ENCODE results near the gene CTNND1. TPM values are rescaled to one million over a fixed set of nuclear protein-coding genes. Genes with fewer than 3 reads are reported as not detected.
A peak's percentile ranks its signal among the peaks of the same experiment; 100 is the strongest.

CTNND1 gene
- total and polyA plus RNA-seq, 2 experiments from 2014 or later: 65.0 to 130 TPM

DNA sequence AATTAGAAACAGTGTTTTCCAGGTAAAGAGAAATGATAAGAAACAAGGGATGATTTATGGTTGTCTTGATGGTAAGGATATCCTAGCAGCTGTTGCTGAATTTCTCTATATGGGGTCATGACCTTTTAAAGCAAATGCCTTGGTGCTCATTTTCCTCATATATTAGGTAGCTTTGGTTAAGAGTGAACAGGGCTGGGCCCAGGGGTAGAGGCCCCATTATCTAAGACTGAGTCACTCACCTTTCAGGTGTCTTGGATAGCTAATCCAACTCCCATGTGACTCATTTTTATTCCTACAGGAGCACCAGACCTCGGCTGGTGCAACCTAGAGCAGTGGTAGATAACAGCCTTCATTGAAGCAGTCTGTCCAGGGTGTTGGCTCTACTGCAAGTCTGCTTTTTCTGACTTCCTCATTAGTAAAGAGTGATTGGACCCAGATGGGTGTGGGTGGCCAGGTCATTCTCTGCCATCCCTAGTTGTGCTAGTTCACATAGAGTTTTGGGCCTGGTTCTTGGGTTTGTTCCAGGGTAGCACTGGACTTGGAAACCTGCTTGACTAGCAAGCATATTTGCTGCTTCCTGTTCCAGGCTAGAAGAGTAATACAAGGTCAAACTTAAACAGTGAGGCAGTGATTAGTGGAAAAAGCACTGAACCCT, 37.4 kb downstream of the CTNND1 start:
- H3K4me1 ChIP-seq (ENCODE audit: insufficient read depth): peaks cover 21% of the 10 kb centered on the region
- WGBS (ENCODE audit: low lambda C conversion rate, missing lambda C conversion rate): 33% methylated on average over 1 of the region's 1 CpG
- H3K79me2 ChIP-seq: peaks cover 81% of the 10 kb centered on the region
- H3K27ac ChIP-seq: peak overlapping the region; percentile 90
- TF ChIP-seq, protein P1, sequence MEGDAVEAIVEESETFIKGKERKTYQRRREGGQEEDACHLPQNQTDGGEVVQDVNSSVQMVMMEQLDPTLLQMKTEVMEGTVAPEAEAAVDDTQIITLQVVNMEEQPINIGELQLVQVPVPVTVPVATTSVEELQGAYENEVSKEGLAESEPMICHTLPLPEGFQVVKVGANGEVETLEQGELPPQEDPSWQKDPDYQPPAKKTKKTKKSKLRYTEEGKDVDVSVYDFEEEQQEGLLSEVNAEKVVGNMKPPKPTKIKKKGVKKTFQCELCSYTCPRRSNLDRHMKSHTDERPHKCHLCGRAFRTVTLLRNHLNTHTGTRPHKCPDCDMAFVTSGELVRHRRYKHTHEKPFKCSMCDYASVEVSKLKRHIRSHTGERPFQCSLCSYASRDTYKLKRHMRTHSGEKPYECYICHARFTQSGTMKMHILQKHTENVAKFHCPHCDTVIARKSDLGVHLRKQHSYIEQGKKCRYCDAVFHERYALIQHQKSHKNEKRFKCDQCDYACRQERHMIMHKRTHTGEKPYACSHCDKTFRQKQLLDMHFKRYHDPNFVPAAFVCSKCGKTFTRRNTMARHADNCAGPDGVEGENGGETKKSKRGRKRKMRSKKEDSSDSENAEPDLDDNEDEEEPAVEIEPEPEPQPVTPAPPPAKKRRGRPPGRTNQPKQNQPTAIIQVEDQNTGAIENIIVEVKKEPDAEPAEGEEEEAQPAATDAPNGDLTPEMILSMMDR (IDR thresholded peaks at IDR 0.05; ENCODE audit: poor library complexity): no peak
- TF ChIP-seq EZH2phosphoT487 (IDR thresholded peaks at IDR 0.05; ENCODE audit: low read depth, severe bottlenecking, unreplicated experiment): no peak
- no peak for TF ChIP-seq EZH2 (IDR thresholded peaks at IDR 0.05; ENCODE audit: borderline replicate concordance)
- no peak overlapping the region for H2AFZ ChIP-seq
- peaks cover 8% of the 10 kb centered on the region for H3K36me3 ChIP-seq (replicated peaks; ENCODE audit: insufficient read depth, low read depth)
- no peak overlapping the region for H3K4me3 ChIP-seq
- peaks cover 13% of the 10 kb centered on the region for H4K20me1 ChIP-seq (ENCODE audit: insufficient read depth, poor library complexity, severe bottlenecking)
- no peaks in the 10 kb centered on the region for H3K9me2 ChIP-seq (replicated peaks; ENCODE audit: insufficient read depth)
- H3K9me3 ChIP-seq (ENCODE audit: low read depth): no peaks in the 10 kb centered on the region
- H3K4me2 ChIP-seq: peak overlapping the region; percentile 17
- H3K27me3 ChIP-seq: no peaks in the 10 kb centered on the region
- peak; percentile 78 for DNase-seq (ENCODE audit: low spot score)

DNA sequence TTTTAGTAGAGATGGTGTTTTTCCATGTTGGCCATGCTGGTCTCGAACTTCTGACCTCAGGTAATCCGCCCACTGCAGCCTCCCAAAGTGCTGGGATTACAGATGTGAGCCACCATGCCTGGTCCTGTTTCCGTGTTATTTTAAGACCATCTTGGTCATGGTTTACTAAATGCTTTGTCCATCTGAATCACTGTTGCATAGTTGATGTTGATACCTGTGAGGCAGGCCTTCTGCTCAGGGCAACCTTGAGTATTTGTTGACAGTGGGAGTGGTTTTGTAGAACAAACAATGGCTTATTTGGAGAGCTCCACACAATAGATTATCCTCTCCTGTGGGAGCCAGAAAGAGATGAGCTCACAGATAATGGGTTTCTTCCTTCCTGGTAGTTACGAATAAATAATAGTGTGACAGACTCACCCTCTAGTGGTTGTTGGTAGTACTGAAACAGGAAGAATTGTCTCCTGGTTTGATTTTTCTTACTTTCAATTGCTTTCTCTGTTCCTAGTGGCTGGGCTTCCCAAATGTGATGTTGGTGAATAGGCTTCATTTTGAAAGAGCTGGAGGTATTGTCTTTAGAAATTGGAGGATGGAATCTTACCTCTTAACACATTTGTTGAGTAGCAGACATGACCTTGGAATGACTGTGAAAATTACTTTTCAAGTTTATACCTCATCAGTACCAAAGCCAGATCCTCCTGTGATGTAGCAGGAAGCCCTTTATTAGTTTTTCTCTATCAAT, 39.0 kb downstream of the CTNND1 start:
- Histone ChIP-seq H3K4me1 (ENCODE audit: insufficient read depth) (peaks cover 21% of the 10 kb centered on the region), H2AFZ (no peak overlapping the region), H3K79me2 (peaks cover 79% of the 10 kb centered on the region), H3K4me3 (no peak overlapping the region), H3K4me2 (no peak overlapping the region), H3K27ac (peak overlapping the region; percentile 90), H4K20me1 (ENCODE audit: insufficient read depth, poor library complexity, severe bottlenecking) (peaks cover 10% of the 10 kb centered on the region), H3K27me3 (no peaks in the 10 kb centered on the region), H3K9me2 (replicated peaks; ENCODE audit: insufficient read depth) (no peaks in the 10 kb centered on the region), H3K9me3 (ENCODE audit: low read depth) (no peaks in the 10 kb centered on the region), H3K36me3 (replicated peaks; ENCODE audit: insufficient read depth, low read depth) (peaks cover 8% of the 10 kb centered on the region)
- 53% methylated on average over 4 of the region's 4 CpGs for WGBS (ENCODE audit: low lambda C conversion rate, missing lambda C conversion rate)
- no peak for TF ChIP-seq EZH2phosphoT487 (IDR thresholded peaks at IDR 0.05; ENCODE audit: low read depth, severe bottlenecking, unreplicated experiment)
- TF ChIP-seq, protein P1 (IDR thresholded peaks at IDR 0.05; ENCODE audit: poor library complexity): peak; percentile 93
- TF ChIP-seq EZH2 (IDR thresholded peaks at IDR 0.05; ENCODE audit: borderline replicate concordance): no peak
- peak; percentile 82 for DNase-seq (ENCODE audit: low spot score)

DNA sequence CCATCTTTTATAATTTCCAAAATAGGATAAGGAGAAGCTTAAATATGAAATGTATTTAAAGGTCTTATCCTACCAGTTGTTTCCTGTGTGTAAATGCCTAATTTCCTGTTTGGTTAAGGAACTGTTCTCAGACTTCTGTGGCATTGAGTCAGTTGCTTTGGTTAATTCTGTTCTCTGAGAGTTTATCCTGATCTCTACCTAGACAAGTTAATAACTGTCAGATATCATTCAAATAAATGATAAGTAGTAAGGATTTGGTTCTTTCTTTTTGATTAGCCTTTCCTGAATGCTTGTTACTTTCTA, 39.5 kb downstream of the CTNND1 start:
- H3K36me3 ChIP-seq (replicated peaks; ENCODE audit: insufficient read depth, low read depth): peaks cover 8% of the 10 kb centered on the region

More for the DNA sequence above, 39.5 kb downstream of the CTNND1 start:
- Histone ChIP-seq H3K79me2 (peaks cover 78% of the 10 kb centered on the region), H4K20me1 (ENCODE audit: insufficient read depth, poor library complexity, severe bottlenecking) (peaks cover 10% of the 10 kb centered on the region), H2AFZ (no peak overlapping the region), H3K9me3 (ENCODE audit: low read depth) (no peaks in the 10 kb centered on the region), H3K4me3 (no peak overlapping the region), H3K4me1 (ENCODE audit: insufficient read depth) (peaks cover 21% of the 10 kb centered on the region), H3K27me3 (no peaks in the 10 kb centered on the region), H3K4me2 (no peak overlapping the region), H3K27ac (no peak overlapping the region), H3K9me2 (replicated peaks; ENCODE audit: insufficient read depth) (no peaks in the 10 kb centered on the region)
- TF ChIP-seq EZH2phosphoT487 (IDR thresholded peaks at IDR 0.05; ENCODE audit: low read depth, severe bottlenecking, unreplicated experiment): no peak
- no peak for TF ChIP-seq EZH2 (IDR thresholded peaks at IDR 0.05; ENCODE audit: borderline replicate concordance)
- TF ChIP-seq, protein P1 (IDR thresholded peaks at IDR 0.05; ENCODE audit: poor library complexity): no peak
- DNase-seq (ENCODE audit: low spot score): no peak

All from hepatocyte (in vitro differentiated cells).